AG10803 (cell line): ENCODE results near the gene PARM1.

ENCODE experiments used
- DNase-seq: peaks from one replicate; pipeline ENCODE4 v3.0.0; 2010; ENCODE audit warnings: low read depth
- H3K4me3 ChIP-seq: 2 replicates; pipeline ENCODE4 v1.5.1; 2011; ENCODE audit warnings: mild to moderate bottlenecking, low read length, control low read depth
- CTCF ChIP-seq: conservative IDR thresholded peaks from 2 replicates; pipeline ENCODE4 v1.5.1; 2011; ENCODE audit warnings: mild to moderate bottlenecking, low read length, control low read depth, inconsistent platforms

PARM1 gene

GRCh38 chr4:75063433-75063832 is 130.5 kb downstream of the PARM1 start:
- H3K4me3 ChIP-seq: no peak overlapping the region

GRCh38 chr4:75065909-75066308 is 133.0 kb downstream of the PARM1 start:
- no peak overlapping the region for H3K4me3 ChIP-seq
- DNase-seq: no peak
- no peak for TF ChIP-seq CTCF

More at GRCh38 chr4:75063433-75063832, 130.5 kb downstream of the PARM1 start:
- TF ChIP-seq CTCF: no peak
- no peak for DNase-seq

- DNase-seq: no peak
- no peak overlapping the region for H3K4me3 ChIP-seq
- TF ChIP-seq CTCF: no peak
Observed at GRCh38 chr4:75069493-75070074, 136.7 kb downstream of the PARM1 start.

- DNase-seq: no peak
- no peak for TF ChIP-seq CTCF
- H3K4me3 ChIP-seq: no peak overlapping the region
Observed at GRCh38 chr4:75071317-75071716, 138.4 kb downstream of the PARM1 start.

- H3K4me3 ChIP-seq: no peak overlapping the region
- no peak for DNase-seq
- TF ChIP-seq CTCF: no peak
Observed at GRCh38 chr4:75080888-75081287, 148.0 kb downstream of the PARM1 start.

- no peak for TF ChIP-seq CTCF
- no peak for DNase-seq
Observed at GRCh38 chr4:75081561-75081960, 148.6 kb downstream of the PARM1 start.

GRCh38 chr4:75087416-75087815 is 154.5 kb downstream of the PARM1 start:
- no peak for DNase-seq
- no peak for TF ChIP-seq CTCF
- no peak overlapping the region for H3K4me3 ChIP-seq

More at GRCh38 chr4:75081561-75081960, 148.6 kb downstream of the PARM1 start:
- no peak overlapping the region for H3K4me3 ChIP-seq
